GM21367 (cell line): ENCODE results near the gene PLPP3.
"Not testable (repeated sequence)": the region's sequence is repeated elsewhere in the genome, so short reads cannot be mapped to it uniquely, and the experiment has no call there.

Experiments used
- ATAC-seq: cut with Tn5 transposase; IDR thresholded peaks from one replicate; pipeline ENCODE4 v1.9.1; 2021; ENCODE audit not compliant: unreplicated experiment

The PLPP3 gene

DNA sequence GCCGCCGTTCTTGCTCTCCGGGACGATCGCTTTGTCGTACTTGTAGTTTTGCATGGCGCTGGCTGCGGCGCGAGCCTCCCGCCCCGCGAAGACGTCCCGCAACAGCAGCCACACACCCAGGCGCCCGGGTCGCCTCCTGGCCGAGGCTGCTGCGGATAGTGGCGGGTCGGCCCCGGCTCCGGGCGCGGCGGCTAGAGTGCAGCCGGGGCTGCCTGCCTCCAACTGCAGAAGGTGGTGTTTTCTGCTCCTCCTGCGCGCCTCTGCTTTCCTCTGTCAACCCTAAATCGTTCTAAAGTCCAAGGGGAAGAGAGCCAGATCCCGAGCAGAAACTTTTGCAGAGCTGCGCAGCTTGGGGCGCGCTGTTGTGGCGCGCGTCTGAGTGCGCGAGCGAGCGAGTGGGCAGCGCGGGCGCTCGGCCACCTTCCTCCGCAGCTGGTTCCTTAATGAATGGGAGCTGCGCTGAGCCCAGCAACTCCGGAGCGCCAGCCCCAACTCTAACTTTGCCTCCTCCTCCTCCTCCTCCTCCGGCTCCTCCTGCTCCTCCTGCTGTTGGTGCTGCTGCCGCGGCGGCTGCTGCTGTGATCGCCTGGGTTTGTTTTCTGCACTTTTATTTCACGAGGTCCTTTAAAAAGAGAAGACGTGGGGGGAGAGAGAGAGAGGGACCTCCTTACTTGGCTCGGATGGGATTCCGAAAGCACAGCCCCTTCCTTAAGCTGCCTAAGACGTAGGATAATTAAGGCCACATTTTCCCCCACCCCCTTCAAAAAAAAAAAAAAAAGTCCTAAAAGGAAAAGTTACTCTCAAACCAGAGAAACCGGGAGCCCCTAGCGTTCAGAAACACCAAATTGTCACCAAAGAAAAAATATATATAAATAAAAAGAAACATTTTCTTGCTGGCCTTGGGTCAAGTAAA lies at the start of gene PLPP3:
Gene PLPP3 (minus strand): TSS at position 601 of the 913 bp plus-strand sequence. CDS start 547 bp downstream, at position 54.
- peak; percentile 32 for ATAC-seq

DNA sequence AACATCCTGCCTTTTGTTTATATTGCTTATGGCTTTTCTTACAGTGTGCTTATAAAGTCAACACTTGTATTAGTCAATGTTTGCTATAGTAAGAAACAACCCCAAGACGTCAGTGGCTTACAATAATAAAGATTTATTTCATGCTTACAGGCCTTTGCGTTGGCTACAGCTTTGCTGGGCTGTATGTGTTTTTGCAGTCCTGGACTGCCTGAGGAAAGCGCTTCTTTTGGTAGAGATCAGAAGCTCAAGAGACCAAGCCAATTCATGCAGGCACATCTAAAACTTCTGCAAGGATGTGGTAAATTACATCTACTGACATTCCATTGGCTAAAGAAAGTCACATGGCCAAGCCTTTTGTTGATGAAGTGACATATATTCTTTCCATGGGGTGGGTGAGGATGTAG lies 48.3 kb upstream of the PLPP3 start:
- no peak for ATAC-seq

DNA sequence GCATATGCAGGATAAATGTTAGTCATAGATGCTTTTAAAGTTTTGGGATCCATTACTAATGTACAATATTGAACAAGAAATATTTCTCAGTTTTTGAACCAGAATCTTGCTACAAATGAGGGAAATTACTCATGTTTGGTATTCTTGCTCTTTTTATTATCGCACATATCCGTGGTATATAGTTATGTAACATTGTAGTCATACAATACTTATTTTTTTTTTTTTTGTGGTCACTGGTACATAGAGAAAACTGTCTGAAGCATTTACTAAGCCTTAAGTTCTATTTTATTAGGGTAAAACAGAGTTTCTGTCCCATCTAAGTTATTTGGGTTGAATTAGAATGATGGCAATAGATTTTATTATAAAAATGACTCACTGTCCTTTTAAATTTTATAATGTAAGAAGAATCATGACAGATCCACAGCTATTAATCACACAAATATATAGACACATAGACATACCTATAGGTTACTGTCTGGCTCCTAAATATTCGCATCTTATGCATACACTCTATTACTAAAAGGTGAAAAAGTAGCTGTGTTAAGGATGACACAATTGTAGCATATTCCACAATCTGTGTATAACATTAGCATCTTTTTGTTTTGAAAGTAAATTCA lies 47.8 kb upstream of the PLPP3 start:
- no peak for ATAC-seq

DNA sequence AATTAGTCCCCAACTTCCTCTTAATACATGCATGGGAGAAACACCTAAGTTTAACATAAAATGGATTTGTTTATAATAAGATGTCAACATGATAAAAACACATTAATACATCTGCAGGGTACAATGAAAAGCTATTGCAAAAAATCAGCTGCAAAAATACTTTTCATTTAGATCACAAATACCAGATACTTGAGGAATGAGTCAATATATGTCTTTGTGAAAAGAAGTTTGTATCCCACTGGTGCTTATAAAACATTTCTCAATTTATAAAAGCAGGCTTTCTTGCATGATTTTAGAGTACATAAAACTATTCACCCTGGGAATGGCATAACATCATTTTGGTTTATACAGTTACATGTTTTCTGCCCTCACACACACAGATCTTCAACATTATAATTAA lies 47.2 kb upstream of the PLPP3 start:
- ATAC-seq, result no peak

DNA sequence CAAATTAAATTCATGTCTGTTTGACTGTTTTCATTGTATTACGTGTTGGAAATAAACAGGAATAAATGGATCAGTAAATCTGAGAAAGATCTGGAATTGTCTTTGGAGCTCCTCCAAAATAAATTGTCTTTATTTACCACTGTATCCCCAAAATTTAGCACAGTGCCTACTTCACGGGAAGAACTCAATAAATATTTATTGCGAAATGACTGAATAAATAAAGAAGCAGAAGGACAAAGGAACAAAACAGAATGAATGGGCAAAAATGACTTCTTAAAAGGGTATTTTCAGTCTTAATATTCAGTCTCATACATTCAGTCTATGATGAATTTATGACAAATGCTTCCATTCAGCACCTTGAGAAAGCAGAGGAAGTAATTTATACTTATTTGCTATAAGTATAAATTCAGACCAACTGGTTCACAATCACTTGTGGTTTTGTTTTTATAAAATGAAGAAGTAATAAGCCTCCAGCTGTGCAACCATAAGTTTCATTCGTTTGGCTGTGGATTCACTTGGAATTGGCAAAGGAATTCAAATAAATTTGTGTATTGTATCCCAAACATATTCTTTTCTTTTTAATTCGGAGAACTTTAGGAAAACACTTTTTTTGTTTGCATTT lies 46.6 kb upstream of the PLPP3 start:
- ATAC-seq, result no peak

DNA sequence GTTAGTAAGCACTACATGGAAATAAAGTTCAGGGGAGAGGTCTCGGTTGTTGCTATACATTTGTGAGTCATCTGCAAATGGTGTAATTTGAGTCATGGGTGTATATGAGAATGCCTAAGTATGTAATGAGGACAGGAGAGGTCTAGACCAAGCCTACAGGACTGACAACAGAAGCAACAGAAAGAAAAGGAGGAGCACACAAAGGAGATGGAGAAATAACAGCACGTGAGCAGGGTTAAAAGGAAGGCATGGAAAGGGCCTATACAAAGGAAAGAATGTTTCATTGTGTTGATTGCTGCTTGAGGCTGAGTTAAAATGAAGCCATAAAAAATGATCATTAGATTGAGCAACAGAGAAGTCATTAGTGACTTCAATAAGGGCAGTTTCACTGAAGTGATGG lies 37.8 kb upstream of the PLPP3 start:
- no peak for ATAC-seq

DNA sequence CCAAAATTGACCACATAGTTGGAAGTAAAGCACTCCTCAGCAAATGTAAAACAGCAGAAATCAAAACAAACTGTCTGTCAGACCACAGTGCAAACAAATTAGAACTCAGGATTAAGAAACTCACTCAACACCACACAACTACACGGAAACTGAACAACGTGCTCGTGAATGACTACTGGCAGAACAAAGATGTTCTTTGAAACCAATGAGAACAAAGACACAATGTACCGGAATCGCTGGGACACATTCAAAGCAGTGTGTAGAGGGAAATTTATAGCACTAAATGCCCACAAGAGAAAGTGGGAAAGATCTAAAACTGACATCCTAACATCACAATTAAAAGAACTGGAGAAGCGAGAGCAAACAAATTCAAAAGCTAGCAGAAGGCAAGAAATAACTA lies 31.4 kb upstream of the PLPP3 start:
- not testable (repeated sequence) for ATAC-seq

DNA sequence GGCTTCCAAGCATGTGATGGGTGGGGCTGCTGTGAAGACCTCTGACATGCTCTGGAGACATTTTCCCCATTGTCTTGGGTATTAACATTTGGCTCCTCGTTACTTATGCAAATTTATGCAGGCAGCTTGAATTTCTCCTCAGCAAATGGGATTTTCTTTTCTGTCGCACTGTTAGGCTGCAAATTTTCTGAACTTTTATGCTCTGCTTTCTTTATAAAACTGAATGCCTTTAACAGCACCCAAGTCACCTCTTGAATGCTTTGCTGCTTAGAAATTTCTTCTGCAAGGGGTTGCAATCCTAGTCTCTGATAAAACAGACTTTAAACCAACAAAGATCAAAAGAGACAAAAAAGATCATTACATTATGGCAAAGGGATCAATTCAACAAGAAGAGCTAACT lies 30.7 kb upstream of the PLPP3 start:
- not testable (repeated sequence) for ATAC-seq

DNA sequence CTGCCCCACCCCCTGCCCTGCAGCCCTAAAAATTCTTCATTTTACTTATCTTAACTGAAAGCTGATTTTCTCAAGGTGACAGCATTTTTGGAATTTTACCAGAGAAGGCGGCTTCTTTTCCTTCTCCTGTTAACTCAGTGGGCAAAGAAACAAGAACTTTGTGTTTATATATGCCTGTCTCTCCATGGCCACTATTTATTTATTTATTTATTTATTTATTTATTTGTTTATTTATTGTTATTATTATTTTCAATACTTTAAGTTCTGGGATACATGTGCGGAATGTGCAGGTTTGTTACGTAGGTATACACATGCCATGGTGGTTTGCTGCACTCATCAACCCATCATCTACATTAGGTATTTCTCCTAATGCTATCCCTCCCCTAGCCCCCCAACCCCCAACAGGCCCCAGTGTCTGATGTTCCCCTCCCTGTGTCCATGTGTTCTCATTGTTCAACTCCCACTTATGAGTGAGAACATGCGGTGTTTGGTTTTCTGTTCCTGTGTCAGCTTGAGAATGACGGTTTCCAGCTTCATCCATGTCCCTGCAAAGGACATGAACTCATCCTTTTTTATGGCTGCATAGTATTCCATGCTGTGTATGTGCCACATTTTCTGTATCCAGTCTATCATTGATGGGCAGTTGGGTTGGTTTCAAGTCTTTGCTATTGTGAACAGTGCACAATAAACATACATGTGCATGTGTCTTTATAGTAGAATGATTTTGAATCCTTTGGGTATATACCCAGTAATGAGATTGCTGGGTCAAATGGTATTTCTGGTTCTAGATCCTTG lies 16.2 kb upstream of the PLPP3 start:
- ATAC-seq, result not testable (repeated sequence)

DNA sequence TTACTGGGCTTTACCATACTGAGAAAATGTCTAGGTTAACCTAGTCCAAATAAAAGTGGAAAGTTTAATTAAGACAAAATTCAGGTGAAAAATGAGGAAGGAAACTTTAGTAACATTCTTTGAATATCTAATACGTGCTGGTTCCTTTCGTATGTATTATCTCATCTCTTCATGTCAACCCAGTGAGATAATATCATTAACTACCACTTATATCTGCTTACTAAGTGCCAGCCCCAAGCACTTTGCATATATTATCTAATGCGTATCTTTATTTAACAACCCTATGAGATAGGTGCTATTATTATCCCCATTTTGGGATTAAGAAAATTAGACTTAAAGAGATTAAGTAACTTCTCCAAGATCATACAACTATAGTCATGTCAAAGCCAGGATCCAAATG lies 12.5 kb upstream of the PLPP3 start:
- no peak for ATAC-seq

DNA sequence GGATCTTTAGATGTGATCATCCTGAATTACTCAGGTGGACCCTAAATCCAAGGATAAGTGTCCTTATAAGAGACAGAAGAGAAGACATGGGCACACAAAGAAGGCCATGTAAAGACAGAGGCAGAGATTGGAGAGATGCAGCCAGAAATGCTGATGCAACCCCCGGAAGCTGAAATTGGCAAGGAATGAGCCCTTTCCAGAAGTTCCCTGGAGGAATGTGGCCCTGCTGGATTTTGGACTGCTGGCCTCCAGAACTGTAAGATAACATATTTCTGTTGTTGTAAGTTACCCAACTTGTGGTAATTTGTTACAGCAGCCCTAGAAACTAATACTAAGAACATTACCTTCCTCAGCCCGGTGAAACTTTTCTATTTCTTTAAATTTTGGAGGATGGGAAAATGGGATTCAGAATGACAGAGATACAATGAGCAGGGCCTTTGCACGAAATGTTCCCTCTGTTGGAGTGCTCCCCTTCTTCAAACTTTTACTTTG lies 11.2 kb upstream of the PLPP3 start:
- ATAC-seq, result no peak

DNA sequence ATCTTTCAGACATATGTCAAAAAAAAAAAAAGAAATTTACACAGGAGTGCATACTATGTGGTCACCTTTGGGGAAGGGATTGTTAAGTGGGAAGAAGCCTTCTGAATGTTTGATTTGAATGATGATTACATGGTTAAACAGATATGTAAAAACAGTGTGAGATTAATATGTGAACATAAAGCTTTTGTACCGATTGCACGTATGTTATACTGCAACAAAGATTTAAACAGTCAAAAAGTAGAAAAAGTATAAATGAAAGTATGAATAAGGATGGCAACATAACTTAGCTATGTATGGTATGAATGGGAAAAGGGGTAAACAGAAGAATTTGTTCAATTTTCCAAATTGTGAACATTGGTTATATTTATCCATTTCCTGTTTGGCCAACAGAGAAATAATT lies 10.0 kb upstream of the PLPP3 start:
- no peak for ATAC-seq

DNA sequence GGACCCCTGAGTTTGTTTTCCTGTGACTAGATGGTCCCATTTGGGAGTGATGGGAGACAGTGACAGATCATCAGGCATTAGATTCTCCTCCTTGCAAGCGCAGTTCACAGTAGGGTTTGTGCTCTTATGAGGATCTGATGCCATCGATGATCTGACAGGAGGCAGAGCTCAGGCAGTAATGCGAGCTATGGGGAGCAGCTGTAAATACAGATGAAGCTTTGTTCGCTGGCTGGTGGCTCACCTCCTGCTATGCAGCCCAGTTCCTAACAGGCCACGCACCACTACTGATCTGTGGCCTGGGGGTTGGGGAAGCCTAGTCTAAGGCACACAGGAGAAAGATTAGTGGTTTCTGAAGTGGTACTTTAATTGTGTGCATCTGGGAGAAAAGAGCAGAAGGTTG lies 7.1 kb upstream of the PLPP3 start:
- no peak for ATAC-seq

DNA sequence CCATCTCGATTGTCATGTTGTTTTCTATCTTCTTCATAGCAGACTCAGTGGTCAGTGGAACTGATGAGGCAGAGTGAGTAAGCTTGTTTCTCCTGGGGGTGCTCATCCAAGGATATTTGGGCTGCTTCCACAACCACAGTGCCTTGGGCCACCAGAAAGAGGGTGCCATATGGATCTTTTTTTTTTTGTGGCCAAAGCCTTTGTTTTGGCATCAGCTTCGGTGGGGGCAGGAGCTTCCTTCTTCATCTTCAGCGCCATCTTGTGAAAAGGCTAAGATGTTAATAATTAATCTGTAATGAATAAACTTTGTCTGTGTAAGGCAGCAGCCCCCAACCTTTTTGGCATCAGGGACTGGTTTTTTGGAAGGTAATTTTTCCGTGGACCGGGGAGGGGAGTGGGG lies 6.6 kb upstream of the PLPP3 start:
- ATAC-seq, result no peak

DNA sequence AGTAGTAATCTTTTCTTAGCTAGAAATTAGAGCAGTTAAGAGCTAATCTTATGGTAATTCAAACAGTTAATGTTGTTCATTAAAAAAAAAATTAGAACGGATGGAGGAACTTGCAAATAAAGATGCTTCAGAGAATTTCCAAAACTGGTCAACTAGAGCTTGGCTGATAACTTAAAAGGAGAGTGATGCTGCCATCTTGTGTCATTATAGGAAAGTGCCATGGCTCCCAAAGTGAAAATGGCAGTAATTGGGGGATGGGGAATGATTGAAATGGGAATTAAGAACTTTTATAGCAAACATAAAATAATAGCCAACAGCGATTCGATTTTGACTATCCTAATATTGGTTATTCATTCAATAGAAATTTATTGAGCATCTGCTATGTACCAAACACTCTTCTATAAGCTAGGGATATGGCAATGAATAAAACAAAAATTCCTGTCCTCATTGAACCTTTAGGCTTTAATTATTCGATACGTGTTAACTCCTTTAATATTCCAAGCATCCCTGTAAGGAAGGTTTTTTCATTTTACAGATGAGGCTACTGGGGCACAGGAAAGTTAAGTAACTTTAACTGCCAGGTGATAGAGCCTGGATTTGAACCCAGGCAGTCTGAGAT lies 5.7 kb upstream of the PLPP3 start:
- no peak for ATAC-seq

DNA sequence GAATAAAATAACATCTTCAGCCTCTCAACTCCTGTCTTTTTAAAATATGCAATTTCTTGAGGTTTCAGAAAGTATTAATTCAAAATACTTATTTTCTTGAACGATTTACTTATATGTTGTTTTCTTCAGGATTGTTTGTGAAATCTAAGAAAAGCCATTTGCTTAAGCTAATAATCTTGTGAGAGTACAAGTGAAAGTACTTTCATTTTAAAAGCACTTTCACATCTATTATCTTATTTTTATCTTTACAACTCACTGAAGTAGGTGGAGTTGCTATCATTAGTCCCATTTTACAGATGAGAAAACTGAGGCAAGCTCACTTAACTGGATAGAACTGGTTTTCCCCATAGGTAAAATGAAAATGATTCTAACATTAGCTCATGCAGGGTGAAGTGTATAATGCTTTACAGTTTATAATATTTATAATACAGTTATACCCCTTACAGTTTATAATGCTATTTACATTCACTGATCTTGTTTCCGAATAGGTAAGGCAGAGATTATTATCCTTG lies 4.7 kb upstream of the PLPP3 start:
- ATAC-seq, result no peak

DNA sequence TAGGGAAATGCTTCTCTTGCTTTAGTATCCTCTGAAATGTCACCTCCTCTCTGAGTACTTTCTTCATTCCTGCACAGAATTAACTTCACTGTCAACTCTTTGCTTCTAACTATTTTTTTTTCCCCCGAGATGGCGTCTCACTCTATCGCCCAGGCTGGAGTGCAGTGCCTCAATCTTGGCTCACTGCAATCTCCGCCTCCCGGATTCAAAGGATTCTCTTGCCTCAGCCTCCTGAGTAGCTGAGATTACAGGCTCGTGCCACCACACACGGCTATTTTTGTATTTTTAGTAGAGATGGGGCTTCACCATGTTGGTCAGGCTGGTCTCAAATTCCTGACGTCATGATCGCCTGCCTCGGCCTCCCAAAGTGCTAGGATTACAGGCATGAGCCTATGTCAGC lies 1.4 kb upstream of the PLPP3 start:
- ATAC-seq, result no peak

DNA sequence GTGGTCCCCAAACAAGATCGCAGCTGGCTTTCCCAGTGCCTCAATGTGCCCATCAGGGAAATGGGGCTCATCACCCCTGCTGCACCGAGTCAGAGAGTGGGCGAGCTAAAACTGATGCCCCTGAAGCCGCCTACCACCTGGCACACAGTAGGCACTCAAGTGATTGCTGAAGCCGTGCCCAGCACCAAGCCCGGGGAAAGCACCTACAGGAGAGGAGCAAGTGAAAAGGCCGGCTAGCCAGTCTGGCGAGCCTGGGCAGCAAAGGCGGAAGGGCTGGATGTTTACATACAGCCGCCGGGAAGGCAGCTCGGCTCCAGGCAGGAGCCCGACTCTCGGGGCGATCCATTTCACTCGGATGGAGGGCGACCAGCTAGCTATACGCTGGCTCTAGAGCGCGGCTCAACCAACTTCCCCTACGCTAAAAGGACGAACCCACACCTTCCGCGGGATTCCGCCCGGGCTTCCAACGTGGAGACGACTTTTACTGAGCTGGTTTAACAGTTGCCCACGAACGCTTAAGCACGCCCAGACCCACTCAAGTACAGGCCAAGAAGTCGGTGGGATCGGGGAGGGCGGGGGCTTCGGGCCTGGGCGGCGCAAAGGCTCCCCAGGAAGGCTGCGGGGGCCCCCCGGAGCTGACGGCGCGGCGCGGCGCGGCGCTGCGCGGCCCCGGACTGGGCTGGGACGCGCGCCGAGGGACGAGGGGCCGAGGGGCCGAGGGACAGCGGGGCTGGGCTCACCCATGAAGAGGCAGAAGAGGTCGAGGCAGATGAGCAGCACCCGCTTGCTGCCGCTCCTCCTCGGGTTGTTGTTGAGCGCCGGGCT lies 1.0 kb downstream of the PLPP3 start:
- peak; percentile 21 for ATAC-seq

DNA sequence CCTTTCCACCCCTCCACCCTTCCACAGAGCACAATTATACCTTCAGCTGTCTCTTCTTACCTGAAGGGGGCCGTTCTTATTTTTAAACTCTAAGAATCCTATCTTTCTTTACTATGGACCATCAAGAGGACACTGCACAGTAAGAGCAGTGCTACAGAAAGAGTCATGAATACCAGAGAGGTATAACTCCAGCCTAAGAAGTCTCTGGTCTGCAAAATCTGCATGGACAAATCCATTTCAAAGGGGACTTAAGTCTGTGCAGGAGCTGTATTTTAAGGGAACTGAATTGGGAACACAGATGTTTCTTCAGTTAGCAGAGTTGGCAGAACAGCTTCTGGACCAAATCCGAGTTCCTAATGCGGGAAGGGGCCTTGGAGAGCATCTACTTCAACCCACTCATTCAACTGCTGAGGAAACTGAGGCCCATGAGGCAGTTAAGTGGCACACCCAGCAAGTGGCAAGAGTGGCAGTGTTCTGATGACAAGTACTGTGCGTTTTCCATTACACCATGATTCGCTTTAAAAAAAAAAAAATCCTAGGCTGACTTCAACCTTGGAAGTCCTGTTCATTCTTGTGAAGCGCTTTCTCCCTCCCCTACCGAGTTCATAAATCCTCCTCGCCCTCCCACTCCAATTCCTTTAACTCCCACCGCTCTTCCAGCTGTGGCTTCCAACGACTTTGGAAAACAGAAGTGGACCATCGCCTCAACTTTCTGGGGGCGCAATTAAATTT lies 1.8 kb downstream of the PLPP3 start:
- no peak for ATAC-seq
